Muscle layer of colon (tissue), 2 donors: ENCODE data around the gene APBA2.

Experiments used
- H3K27ac ChIP-seq: one replicate; pipeline ENCODE4 v1.7.0; 2013; ENCODE audit warnings: low read depth, mild to moderate bottlenecking, low read length, moderate library complexity
- H3K27me3 ChIP-seq, 2 donors: one replicate each; pipeline ENCODE4 v1.7.0; 2013; ENCODE audit warnings: low read length in 2 of 2, mild to moderate bottlenecking in 2 of 2; ENCODE audit not compliant: insufficient read depth in 2 of 2, control insufficient read depth in 1 of 2
- H3K36me3 ChIP-seq: one replicate; pipeline ENCODE4 v1.7.0; 2013; ENCODE audit warnings: mild to moderate bottlenecking, low read length; ENCODE audit not compliant: insufficient read depth
- H3K4me1 ChIP-seq: one replicate; pipeline ENCODE4 v1.7.0; 2013; ENCODE audit warnings: mild to moderate bottlenecking, low read length; ENCODE audit not compliant: insufficient read depth
- H3K4me3 ChIP-seq, 2 donors: one replicate each; pipeline ENCODE4 v1.7.0; 2013; ENCODE audit warnings: low read length in 2 of 2, low read depth in 1 of 2, mild to moderate bottlenecking in 1 of 2, moderate library complexity in 1 of 2
- H3K9ac ChIP-seq: one replicate; pipeline ENCODE4 v1.7.0; 2013; ENCODE audit warnings: low read length
- H3K9me3 ChIP-seq: one replicate; pipeline ENCODE4 v1.7.0; 2013; ENCODE audit warnings: mild to moderate bottlenecking, low read length
- donor health status: abdominal sarcoma.
- donor health status: Adenocarcinoma of cecum.

The APBA2 gene

DNA sequence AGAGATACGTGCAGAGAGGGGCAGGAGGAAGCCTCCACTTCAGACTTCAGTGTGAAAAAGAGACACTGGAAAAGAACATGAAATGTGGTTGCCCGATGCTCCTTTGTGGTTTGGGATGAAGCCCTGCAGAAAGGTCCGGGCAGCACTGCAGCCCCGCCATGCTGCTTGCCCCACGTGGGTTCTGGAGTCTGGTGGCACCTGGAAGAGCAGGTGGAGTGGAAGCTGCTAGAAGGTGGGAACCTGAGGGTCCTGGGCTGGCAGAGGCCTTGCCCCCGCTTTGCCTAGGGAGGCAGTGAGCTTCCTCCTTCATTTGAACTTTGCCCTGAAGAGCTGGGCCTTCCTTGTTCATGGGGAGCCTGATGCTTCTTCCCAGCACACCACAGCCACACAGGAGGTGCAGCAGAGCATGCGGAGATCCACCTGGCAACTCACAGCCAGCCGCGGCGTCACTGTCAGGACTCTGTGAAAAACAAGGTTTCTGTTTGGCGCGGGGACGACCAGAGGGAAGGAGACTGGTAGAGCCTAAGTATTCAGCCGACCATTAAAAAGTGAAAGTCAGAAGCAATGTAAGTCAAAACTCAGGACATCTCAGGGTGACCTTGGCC, 59.0 kb downstream of the APBA2 start:
- Histone ChIP-seq H3K27ac (no peak overlapping the region), H3K4me3 (no peak overlapping the region), H3K27me3 (no peaks in the 10 kb centered on the region), H3K9me3 (no peaks in the 10 kb centered on the region), H3K4me1 (no peaks in the 10 kb centered on the region), H3K9ac (no peak overlapping the region), H3K36me3 (no peaks in the 10 kb centered on the region)

DNA sequence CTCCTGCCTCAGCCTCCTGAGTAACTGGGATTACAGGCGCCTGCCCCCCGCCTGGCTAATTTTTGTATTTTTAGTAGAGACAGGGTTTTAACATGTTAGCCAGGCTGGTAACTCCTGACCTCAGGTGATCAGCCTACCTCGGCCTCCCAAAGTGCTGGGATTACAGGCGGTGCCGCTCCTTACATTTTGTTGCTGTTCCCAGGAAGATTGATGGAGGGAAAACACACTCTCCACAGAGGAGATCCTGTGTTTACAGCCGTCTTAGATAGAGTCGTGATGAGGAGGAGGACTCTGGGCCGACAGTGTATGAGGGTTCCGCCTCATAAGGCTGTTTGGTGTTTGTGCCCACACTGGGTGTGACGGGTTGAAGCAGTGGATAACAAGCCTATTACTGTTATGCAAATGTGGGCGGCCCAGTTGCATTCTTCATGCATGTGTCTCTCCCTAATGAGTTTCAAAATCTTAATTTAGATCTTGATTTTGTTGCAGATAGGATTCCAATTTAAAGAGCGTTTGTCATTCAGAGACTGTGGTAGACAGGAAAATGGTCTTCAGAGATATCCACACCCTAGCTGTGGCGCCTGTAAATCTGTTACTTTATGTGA, 60.0 kb downstream of the APBA2 start:
- no peaks in the 10 kb centered on the region for H3K36me3 ChIP-seq
- no peak overlapping the region for H3K4me3 ChIP-seq
- no peak overlapping the region for H3K9ac ChIP-seq
- no peaks in the 10 kb centered on the region for H3K27me3 ChIP-seq
- H3K9me3 ChIP-seq: no peaks in the 10 kb centered on the region
- H3K4me1 ChIP-seq: no peaks in the 10 kb centered on the region
- H3K27ac ChIP-seq: no peak overlapping the region

DNA sequence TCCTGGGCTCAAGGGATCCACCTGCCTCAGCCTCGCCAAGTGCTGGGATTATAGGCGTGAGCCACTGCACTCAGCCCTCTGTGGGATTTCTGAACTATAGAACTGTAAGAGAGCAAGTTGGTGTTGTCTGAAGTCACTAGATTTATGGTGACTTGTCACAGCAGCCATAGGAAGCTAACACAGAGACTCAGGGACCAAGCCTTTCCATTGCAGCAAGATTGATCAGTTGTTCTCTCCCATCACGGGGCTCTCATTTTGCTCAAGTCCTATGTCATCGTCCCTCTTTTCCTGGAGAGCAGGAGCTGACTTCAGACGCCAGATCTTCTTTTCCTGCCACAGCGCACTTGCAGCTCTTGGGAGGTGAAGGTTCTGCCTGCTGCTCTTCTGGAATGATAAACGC, 61.0 kb downstream of the APBA2 start:
- Histone ChIP-seq H3K9ac (no peak overlapping the region), H3K27ac (no peak overlapping the region), H3K9me3 (no peaks in the 10 kb centered on the region), H3K4me1 (no peaks in the 10 kb centered on the region), H3K27me3 (no peaks in the 10 kb centered on the region), H3K36me3 (no peaks in the 10 kb centered on the region), H3K4me3 (no peak overlapping the region)

DNA sequence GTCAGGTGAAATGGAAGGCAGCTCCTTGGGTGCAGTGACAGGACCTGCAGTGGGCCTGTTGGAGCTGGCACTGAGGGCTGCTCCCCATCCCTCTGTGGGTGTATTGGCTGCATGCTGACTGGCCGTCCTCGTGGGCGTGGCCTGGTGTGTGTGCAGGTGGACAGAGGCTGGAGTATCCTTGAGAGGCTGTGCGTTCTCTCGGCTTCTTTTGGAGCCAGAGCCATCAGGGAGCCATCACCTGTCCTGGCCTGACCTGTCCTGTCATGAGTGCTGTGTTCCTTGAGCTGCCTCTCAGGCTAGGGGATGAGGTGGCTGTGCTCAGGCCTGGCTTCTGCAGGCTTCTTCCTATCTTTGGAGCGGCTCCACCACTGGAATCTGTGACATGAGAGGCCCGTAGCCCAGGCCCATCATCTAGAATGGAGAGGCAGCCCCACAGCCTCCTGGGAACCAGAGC, 61.5 kb downstream of the APBA2 start:
- no peaks in the 10 kb centered on the region for H3K9me3 ChIP-seq
- no peaks in the 10 kb centered on the region for H3K27me3 ChIP-seq
- H3K9ac ChIP-seq: no peak overlapping the region
- no peak overlapping the region for H3K4me3 ChIP-seq
- H3K27ac ChIP-seq: no peak overlapping the region
- no peaks in the 10 kb centered on the region for H3K4me1 ChIP-seq
- H3K36me3 ChIP-seq: no peaks in the 10 kb centered on the region

DNA sequence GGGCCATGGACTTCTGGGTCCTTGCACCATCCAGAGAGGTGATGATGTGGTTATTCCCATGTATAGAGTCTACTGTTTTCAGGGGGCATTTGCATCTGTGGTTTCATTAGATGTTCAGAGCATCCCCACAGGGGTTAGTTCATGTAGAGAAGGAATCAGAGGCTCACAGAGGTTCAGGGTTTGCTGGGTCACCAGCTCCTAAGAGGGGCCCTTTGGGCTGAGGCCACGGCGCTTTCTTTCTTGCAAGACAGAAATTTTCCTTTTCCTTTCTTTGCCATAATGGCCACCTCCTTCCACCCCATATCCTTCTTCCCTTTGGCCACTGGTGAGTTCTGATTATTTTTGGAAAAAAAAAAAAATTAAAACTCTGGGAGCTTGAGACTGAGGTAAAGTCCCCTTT, 62.3 kb downstream of the APBA2 start:
- Histone ChIP-seq H3K27me3 (no peaks in the 10 kb centered on the region), H3K9ac (no peak overlapping the region), H3K9me3 (no peaks in the 10 kb centered on the region), H3K4me3 (no peak overlapping the region), H3K27ac (no peak overlapping the region), H3K4me1 (no peaks in the 10 kb centered on the region), H3K36me3 (no peaks in the 10 kb centered on the region)

DNA sequence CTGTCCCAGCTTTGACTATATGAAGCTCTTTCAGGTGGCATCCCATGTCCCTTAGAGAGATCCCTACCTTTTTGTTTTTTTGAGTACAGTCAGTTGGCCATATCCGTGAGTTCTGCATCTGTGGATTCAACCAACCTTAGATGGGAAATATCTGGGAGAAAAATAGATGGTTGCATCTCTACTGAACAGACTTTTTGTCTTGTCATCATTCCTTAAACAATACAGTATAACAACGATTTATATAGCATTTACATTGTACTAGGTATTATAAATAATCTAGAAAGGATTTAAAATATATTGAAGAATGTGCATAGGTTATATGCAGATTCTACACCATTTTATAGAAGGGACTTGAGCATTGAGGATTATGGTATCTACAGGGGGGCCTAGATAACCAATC, 65.1 kb downstream of the APBA2 start:
- Histone ChIP-seq H3K9me3 (no peaks in the 10 kb centered on the region), H3K9ac (no peak overlapping the region), H3K36me3 (no peaks in the 10 kb centered on the region), H3K27ac (no peak overlapping the region), H3K4me3 (no peak overlapping the region), H3K27me3 (peaks cover 0 to 6% of the 10 kb centered on the region in 2 donors), H3K4me1 (no peaks in the 10 kb centered on the region)

DNA sequence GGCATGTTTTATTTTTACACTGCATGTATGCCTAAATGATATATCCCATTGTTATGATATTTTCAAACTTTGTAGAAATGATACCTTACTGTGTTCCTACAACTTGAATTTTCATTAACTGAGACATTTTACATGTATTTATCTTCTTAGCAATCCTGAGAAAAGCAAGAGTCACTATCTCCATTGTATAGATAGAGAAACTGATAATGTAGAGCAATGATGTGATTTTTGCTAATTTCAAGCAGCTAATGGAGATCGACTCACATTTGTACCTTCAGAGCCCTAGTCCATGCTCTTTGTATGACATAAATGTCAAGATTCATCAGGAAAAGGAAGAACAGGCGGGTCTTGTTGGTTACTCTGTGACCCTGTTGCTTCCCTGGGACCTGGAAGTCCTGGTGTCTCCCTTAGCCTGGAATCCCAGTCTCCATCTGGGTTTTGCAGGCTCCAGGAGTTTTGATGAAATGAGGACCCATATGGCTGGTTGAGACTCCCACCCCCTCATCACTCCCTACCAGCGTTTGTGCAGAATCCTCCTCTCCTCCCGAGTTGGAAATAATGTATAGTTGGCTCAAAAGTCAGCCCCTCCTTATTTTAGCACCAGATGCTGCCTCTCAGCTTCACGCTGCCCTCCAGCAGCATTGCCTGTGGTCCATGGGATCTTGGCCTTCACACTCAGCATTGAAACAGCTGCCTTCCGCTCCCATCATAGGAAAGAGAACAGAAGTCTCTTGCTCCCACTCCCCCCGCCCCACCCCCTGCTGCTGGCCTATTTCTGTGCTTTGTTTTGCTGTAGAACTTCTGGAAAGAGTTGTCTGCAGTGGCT, 67.1 kb downstream of the APBA2 start:
- H3K9me3 ChIP-seq: no peaks in the 10 kb centered on the region
- no peaks in the 10 kb centered on the region for H3K36me3 ChIP-seq
- H3K27me3 ChIP-seq: peaks cover 0 to 7% of the 10 kb centered on the region in 2 donors
- H3K4me1 ChIP-seq: no peaks in the 10 kb centered on the region
- H3K4me3 ChIP-seq: no peak overlapping the region
- H3K27ac ChIP-seq: no peak overlapping the region
- H3K9ac ChIP-seq: no peak overlapping the region

DNA sequence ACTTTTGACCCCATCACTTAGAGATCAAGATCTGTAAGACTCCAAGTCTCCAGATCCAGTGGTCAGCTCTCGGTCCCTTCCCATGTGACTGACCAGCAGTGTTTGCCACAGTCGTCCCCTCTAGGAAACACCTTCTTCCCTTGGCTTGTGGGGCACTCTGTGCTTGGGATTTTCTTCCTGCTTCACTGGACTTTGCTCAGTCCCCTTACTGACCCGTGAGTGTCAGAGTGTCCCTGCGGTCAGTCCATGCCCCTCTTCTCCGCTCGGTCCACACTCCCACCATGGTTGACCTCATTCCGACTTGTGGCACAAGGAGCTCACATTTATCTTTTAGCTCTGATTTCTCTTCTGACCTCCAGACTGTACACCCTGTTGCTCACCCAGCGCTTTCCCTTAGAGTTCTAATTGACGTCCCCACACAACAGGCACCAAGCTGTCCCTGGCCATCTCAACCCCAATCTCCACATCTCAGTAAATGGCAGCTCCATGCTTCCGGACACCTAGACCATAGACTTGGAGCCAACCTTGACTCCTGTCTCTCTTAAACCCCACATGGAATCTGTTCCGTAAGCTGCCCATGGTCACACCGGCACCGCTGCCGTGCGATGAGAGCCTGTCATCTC, 67.9 kb downstream of the APBA2 start:
- peaks cover 0 to 7% of the 10 kb centered on the region in 2 donors for H3K27me3 ChIP-seq
- H3K9me3 ChIP-seq: no peaks in the 10 kb centered on the region
- no peak overlapping the region for H3K27ac ChIP-seq
- no peaks in the 10 kb centered on the region for H3K4me1 ChIP-seq
- no peak overlapping the region for H3K4me3 ChIP-seq
- H3K9ac ChIP-seq: no peak overlapping the region
- no peaks in the 10 kb centered on the region for H3K36me3 ChIP-seq

DNA sequence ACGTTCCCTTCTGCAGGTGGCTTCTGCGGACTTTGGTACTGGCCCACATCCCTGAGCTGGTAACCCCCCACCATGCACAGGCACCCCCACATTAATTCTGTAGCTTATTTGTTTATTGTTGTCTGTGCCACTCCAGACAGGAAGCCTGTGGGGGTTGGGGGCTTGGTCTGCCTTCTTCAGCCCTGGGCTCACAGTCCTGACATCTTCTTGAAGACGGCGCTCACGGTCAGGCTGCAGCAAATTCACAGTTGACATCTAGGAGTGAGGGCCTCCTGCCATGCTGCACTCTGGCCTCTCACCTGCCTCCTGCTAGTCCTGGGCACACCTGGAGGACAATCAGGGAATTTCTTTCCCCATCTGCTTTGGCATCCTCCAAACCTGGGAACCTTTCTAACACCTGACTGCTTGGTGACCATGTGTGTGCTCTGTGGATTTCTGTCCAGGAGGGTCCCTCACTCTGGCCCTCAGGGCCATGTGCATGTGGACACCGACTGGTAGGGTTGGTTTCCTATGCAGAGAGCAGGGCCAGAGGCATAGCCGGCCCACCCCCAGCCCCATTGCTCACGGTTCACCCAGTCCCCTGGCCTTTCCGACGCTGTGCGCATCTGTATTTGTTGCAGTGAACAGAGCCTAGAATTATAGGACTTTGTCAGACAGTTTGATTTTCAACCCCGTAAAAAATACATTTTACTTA, 68.8 kb downstream of the APBA2 start:
- H3K27ac ChIP-seq: no peak overlapping the region
- peaks cover 4% of the 10 kb centered on the region for H3K9me3 ChIP-seq
- peaks cover 0 to 7% of the 10 kb centered on the region in 2 donors for H3K27me3 ChIP-seq
- no peak overlapping the region for H3K9ac ChIP-seq
- no peaks in the 10 kb centered on the region for H3K36me3 ChIP-seq
- H3K4me1 ChIP-seq: no peaks in the 10 kb centered on the region
- H3K4me3 ChIP-seq: no peak overlapping the region

DNA sequence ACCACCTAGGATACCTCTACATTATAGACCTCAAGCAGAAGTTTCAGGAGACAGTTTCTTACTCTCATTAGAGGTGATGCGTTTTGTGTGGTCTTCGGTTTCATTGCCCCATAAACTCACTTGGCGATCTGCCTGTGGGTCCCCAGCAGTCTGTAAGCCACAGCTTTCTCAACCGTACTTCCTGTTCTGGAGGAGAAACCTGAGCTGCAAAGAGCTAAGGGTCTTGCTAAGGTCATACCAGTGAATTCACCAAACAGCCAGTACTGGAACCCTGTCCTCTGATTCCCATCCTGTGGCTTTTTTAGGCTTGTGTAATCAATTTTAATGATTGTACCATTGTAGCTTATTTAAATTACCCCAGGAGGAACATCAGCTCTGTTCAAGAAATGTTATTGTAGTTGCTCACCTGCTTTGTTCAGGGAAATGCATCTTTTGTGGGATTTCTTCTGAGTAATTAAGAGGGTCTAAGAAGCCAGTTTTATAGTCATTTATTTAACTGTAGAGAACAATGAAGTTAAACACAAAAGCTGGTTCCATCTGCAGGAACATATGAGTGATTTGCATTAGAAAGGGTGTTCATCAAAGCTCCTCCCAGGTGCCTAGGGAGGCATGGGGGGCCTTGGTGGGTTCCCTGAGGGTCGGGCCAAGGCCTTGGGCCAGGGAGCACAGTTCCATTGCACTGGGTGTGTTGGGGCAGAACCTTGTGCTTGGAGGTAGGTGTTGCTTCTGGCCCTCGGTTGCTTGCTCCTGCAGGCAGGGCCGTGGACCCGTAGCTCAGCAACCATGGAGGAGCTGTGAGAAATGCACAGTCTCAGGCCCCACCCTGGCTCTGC, 69.6 kb downstream of the APBA2 start:
- Histone ChIP-seq H3K4me3 (no peak overlapping the region), H3K4me1 (no peaks in the 10 kb centered on the region), H3K9ac (no peak overlapping the region), H3K27me3 (peaks cover 0 to 7% of the 10 kb centered on the region in 2 donors), H3K36me3 (no peaks in the 10 kb centered on the region), H3K27ac (no peak overlapping the region), H3K9me3 (peaks cover 4% of the 10 kb centered on the region)
